Measurements from ENCODE around the gene CDCA7. TPM values are rescaled to one million over a fixed set of nuclear protein-coding genes. Genes with fewer than 3 reads are reported as not detected.
"Not testable (repeated sequence)": the region's sequence is repeated elsewhere in the genome, so short reads cannot be mapped to it uniquely, and the experiment has no call there.

The CDCA7 gene
- total and polyA plus RNA-seq, 4 donors = 0.69 to 17.7 (median 1.9) TPM

GRCh38 chr2:173327421-173327820 is 27.3 kb upstream of the CDCA7 start:
- peaks cover 0 to 20% (median 8%) of the 10 kb centered on the region in 4 donors for H3K9me3 ChIP-seq (ENCODE audit: control insufficient read depth in 4 of 4, insufficient read depth in 3 of 4, low read length in 3 of 4)

GRCh38 chr2:173333003-173333402 is 21.7 kb upstream of the CDCA7 start:
- not testable (repeated sequence) for ATAC-seq (ENCODE audit: insufficient read depth, low FRiP score); H3K36me3 ChIP-seq (ENCODE audit: control insufficient read depth in 4 of 4, insufficient read depth in 4 of 4, low read length in 4 of 4); H3K4me3 ChIP-seq; H3K4me1 ChIP-seq (ENCODE audit: control insufficient read depth in 5 of 5, insufficient read depth in 5 of 5, low read length in 5 of 5); DNase-seq; H3K9ac ChIP-seq (ENCODE audit: insufficient read depth in 1 of 2, low read length in 2 of 2); H3K27ac ChIP-seq (ENCODE audit: low read depth in 1 of 2, low read length in 1 of 2); H3K27me3 ChIP-seq (ENCODE audit: control insufficient read depth in 3 of 3, insufficient read depth in 3 of 3, low read length in 2 of 3); H3K9me3 ChIP-seq (ENCODE audit: control insufficient read depth in 4 of 4, insufficient read depth in 3 of 4, low read length in 3 of 4)
- WGBS, 2 donors = 66 to 89% methylated on average over 3 of the region's 3 CpGs

More at GRCh38 chr2:173327421-173327820, 27.3 kb upstream of the CDCA7 start:
- Histone ChIP-seq H3K27me3 (ENCODE audit: control insufficient read depth in 3 of 3, insufficient read depth in 3 of 3, low read length in 2 of 3) (no peaks in the 10 kb centered on the region), H3K36me3 (ENCODE audit: control insufficient read depth in 4 of 4, insufficient read depth in 4 of 4, low read length in 4 of 4) (no peaks in the 10 kb centered on the region), H3K9ac (ENCODE audit: insufficient read depth in 1 of 2, low read length in 2 of 2) (no peak overlapping the region), H3K4me1 (ENCODE audit: control insufficient read depth in 5 of 5, insufficient read depth in 5 of 5, low read length in 5 of 5) (no peaks in the 10 kb centered on the region), H3K4me3 (no peak overlapping the region), H3K27ac (ENCODE audit: low read depth in 1 of 2, low read length in 1 of 2) (no peak overlapping the region)
- TF ChIP-seq CTCF (IDR thresholded peaks at IDR 0.05; ENCODE audit: control extremely low read depth, extremely low read depth) = no peak
- 90% methylated on average over 5 of the region's 5 CpGs for WGBS, 2 donors
- no peak for ATAC-seq (ENCODE audit: insufficient read depth, low FRiP score)
- no peak for DNase-seq

DNA sequence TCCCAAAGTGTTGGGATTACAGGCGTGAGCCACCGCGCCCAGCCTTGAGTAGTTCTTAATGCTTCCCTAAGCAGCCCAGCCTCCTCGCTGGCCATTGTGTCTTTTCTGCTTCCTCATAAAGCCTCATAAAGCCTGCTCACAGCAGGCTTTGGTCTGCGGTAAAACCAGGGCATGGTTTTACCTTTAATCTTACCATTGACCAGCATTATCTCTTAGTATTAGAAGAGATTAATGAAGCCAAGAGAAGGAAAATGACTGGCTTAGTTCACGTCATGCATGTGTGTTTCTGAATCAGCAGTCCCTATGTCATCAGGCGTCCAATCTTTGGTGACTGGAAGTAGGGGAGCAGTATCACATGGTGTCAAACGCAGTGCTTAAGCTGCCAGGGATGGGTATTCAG is 14.9 kb upstream of the CDCA7 start:
- TF ChIP-seq CTCF (IDR thresholded peaks at IDR 0.05; ENCODE audit: control extremely low read depth, extremely low read depth) = no peak

DNA sequence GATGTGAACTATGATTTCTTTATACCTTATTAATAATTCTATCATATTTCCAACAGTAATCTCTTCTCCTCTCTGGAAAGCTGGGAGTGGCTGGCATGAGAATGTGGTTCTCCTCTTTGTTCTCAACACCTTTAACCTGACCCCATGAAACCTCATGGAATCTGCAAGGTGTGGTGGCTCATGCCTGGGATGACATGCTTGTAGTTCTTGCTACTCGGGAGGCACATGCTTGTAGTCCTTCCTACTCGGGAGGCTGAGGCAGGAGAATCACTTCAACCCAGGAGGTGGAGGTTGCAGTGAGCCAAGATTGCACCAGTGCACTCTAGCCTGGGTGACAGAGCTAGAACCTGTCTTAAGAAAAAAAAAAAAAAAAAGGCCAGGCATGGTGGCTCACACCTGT is 10.8 kb upstream of the CDCA7 start:
- Histone ChIP-seq H3K9me3 (ENCODE audit: control insufficient read depth in 4 of 4, insufficient read depth in 3 of 4, low read length in 3 of 4) (peaks cover 0 to 4% (median 0%) of the 10 kb centered on the region in 4 donors), H3K4me3 (no peak overlapping the region), H3K4me1 (ENCODE audit: control insufficient read depth in 5 of 5, insufficient read depth in 5 of 5, low read length in 5 of 5) (peaks cover 0 to 4% (median 2%) of the 10 kb centered on the region in 5 donors), H3K9ac (ENCODE audit: insufficient read depth in 1 of 2, low read length in 2 of 2) (no peak overlapping the region), H3K27me3 (ENCODE audit: control insufficient read depth in 3 of 3, insufficient read depth in 3 of 3, low read length in 2 of 3) (no peaks in the 10 kb centered on the region), H3K27ac (ENCODE audit: low read depth in 1 of 2, low read length in 1 of 2) (no peak overlapping the region), H3K36me3 (ENCODE audit: control insufficient read depth in 4 of 4, insufficient read depth in 4 of 4, low read length in 4 of 4) (no peaks in the 10 kb centered on the region)
- no peak for TF ChIP-seq CTCF (IDR thresholded peaks at IDR 0.05; ENCODE audit: control extremely low read depth, extremely low read depth)
- 83 to 100% methylated on average over 2 of the region's 2 CpGs for WGBS, 2 donors
- no peak for ATAC-seq (ENCODE audit: insufficient read depth, low FRiP score)
- DNase-seq = no peak

More for the DNA sequence above, 14.9 kb upstream of the CDCA7 start:
- DNase-seq (no peak), ATAC-seq (ENCODE audit: insufficient read depth, low FRiP score) (no peak)
- no peak overlapping the region for H3K9ac ChIP-seq (ENCODE audit: insufficient read depth in 1 of 2, low read length in 2 of 2)
- H3K27me3 ChIP-seq (ENCODE audit: control insufficient read depth in 3 of 3, insufficient read depth in 3 of 3, low read length in 2 of 3) = no peaks in the 10 kb centered on the region
- H3K4me3 ChIP-seq = no peak overlapping the region
- no peaks in the 10 kb centered on the region for H3K36me3 ChIP-seq (ENCODE audit: control insufficient read depth in 4 of 4, insufficient read depth in 4 of 4, low read length in 4 of 4)
- no peak overlapping the region for H3K27ac ChIP-seq (ENCODE audit: low read depth in 1 of 2, low read length in 1 of 2)
- no peaks in the 10 kb centered on the region for H3K4me1 ChIP-seq (ENCODE audit: control insufficient read depth in 5 of 5, insufficient read depth in 5 of 5, low read length in 5 of 5)
- peaks cover 0 to 4% (median 0%) of the 10 kb centered on the region in 4 donors for H3K9me3 ChIP-seq (ENCODE audit: control insufficient read depth in 4 of 4, insufficient read depth in 3 of 4, low read length in 3 of 4)
- WGBS, 2 donors = 95 to 96% methylated on average over 8 of the region's 8 CpGs
